Measurements from ENCODE around the gene DMRT1.

DNA sequence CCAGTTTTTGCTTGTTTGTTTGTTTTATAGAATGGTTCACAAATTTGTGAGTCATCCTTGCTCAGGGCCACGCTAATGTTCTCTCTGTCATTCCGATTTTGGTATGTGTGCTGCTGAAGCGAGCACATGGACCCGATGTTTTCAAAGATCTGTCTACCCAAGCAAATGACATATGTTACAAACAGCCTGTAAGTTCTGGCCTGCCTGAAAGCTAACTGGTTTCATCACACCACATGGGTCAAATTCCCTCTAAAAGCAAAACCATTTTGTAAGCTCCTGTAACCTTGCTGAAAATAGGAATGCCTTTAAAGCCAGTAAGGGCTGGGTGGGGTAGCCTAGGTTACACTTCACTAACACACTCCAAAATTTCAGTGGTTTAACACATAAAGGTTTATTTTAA is 160.3 kb downstream of the DMRT1 start:
- TF ChIP-seq GATA2 (IDR thresholded peaks at IDR 0.05; ENCODE audit: low read depth, low read length) = no peak
- no peak for TF ChIP-seq GATA3 (IDR thresholded peaks at IDR 0.05; ENCODE audit: low read depth, low read length)

Measured in SH-SY5Y (cell line).